Measurements from ENCODE around the gene SORCS1.

The SORCS1 gene

GRCh38 chr10:106955133-106955532 lies 209.4 kb downstream of the SORCS1 start:
- no peak for TF ChIP-seq TAF1 (IDR thresholded peaks at IDR 0.05; ENCODE audit: low read depth)
- TF ChIP-seq, protein P1, sequence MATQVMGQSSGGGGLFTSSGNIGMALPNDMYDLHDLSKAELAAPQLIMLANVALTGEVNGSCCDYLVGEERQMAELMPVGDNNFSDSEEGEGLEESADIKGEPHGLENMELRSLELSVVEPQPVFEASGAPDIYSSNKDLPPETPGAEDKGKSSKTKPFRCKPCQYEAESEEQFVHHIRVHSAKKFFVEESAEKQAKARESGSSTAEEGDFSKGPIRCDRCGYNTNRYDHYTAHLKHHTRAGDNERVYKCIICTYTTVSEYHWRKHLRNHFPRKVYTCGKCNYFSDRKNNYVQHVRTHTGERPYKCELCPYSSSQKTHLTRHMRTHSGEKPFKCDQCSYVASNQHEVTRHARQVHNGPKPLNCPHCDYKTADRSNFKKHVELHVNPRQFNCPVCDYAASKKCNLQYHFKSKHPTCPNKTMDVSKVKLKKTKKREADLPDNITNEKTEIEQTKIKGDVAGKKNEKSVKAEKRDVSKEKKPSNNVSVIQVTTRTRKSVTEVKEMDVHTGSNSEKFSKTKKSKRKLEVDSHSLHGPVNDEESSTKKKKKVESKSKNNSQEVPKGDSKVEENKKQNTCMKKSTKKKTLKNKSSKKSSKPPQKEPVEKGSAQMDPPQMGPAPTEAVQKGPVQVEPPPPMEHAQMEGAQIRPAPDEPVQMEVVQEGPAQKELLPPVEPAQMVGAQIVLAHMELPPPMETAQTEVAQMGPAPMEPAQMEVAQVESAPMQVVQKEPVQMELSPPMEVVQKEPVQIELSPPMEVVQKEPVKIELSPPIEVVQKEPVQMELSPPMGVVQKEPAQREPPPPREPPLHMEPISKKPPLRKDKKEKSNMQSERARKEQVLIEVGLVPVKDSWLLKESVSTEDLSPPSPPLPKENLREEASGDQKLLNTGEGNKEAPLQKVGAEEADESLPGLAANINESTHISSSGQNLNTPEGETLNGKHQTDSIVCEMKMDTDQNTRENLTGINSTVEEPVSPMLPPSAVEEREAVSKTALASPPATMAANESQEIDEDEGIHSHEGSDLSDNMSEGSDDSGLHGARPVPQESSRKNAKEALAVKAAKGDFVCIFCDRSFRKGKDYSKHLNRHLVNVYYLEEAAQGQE (IDR thresholded peaks at IDR 0.05; ENCODE audit: low read depth) = no peak
- no peak for TF ChIP-seq EGR1 (IDR thresholded peaks at IDR 0.05)
- no peak for TF ChIP-seq ZBTB7A (IDR thresholded peaks at IDR 0.05; ENCODE audit: low read depth)
- no peak for TF ChIP-seq CEBPB (IDR thresholded peaks at IDR 0.05)
- no peak for TF ChIP-seq EP300 (IDR thresholded peaks at IDR 0.05; ENCODE audit: borderline replicate concordance)

- no peak for TF ChIP-seq RAD21 (IDR thresholded peaks at IDR 0.05; ENCODE audit: low read depth)
- no peak for TF ChIP-seq CREB1 (IDR thresholded peaks at IDR 0.05; ENCODE audit: low read depth)
- no peak for TF ChIP-seq MAX (IDR thresholded peaks at IDR 0.05)
- no peak for TF ChIP-seq YY1 (IDR thresholded peaks at IDR 0.05; ENCODE audit: low read depth)
- no peak for TF ChIP-seq NFIC (IDR thresholded peaks at IDR 0.05)
Measured at GRCh38 chr10:106952033-106952432, 212.5 kb downstream of the SORCS1 start.

DNA sequence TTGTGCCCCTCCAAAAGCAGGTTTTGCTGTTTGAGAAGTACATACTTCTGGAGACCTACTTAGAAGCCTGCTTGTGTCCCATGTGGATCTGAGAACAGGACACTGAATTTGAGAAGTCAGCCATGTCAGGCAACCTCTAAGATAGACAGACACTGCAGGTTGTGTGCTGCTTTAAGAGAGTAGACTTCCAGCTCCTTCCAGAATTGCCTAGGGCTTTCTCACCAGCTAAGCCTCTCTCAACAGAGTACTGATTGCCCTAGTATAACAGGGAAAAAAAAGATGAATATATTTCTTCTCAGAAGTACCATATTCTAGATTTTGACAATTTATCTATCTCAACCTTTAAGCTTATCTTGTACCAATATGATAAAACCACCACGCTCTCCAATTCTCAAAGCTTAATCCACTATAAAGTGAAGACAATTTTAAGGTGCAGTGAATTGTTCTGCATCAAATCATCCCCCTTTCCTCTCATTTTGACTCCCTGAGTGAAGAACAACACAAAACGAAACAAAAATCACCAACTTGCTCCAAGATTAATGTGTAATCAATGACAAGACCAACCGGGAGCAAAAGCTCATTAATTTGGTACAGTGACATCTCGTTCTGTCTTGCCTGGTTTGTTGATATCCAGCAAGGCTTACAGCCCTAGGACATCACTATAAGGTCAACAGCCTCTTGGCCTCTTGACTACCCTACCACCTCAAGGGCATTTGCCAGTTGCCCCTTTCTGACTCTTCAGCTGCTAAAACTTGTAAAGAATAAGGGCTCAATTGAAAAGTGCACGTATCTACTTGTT lies 214.6 kb downstream of the SORCS1 start:
- TF ChIP-seq, protein P1 (IDR thresholded peaks at IDR 0.05; ENCODE audit: low read depth) = no peak
- TF ChIP-seq YY1 (IDR thresholded peaks at IDR 0.05; ENCODE audit: low read depth) = no peak
- TF ChIP-seq MAX (IDR thresholded peaks at IDR 0.05) = no peak
- no peak for TF ChIP-seq EP300 (IDR thresholded peaks at IDR 0.05; ENCODE audit: borderline replicate concordance)
- no peak for TF ChIP-seq CREB1 (IDR thresholded peaks at IDR 0.05; ENCODE audit: low read depth)
- no peak for TF ChIP-seq NFIC (IDR thresholded peaks at IDR 0.05)
- no peak for TF ChIP-seq TEAD4 (IDR thresholded peaks at IDR 0.05)
- no peak for TF ChIP-seq CEBPB (IDR thresholded peaks at IDR 0.05)

- TF ChIP-seq FOXM1 (IDR thresholded peaks at IDR 0.05; ENCODE audit: borderline replicate concordance, low read depth) (no peak), USF1 (IDR thresholded peaks at IDR 0.05) (no peak), CEBPB (IDR thresholded peaks at IDR 0.05) (no peak), EGR1 (IDR thresholded peaks at IDR 0.05) (no peak), TEAD4 (IDR thresholded peaks at IDR 0.05) (no peak), MAX (IDR thresholded peaks at IDR 0.05) (no peak), EP300 (IDR thresholded peaks at IDR 0.05; ENCODE audit: borderline replicate concordance) (no peak), ZBTB7A (IDR thresholded peaks at IDR 0.05; ENCODE audit: low read depth) (no peak), RAD21 (IDR thresholded peaks at IDR 0.05; ENCODE audit: low read depth) (no peak), TAF1 (IDR thresholded peaks at IDR 0.05; ENCODE audit: low read depth) (no peak), NFIC (IDR thresholded peaks at IDR 0.05) (no peak), YY1 (IDR thresholded peaks at IDR 0.05; ENCODE audit: low read depth) (no peak), TCF12 (IDR thresholded peaks at IDR 0.05; ENCODE audit: low read depth) (no peak), CREB1 (IDR thresholded peaks at IDR 0.05; ENCODE audit: low read depth) (no peak)
- TF ChIP-seq, protein P1 (IDR thresholded peaks at IDR 0.05; ENCODE audit: low read depth) = no peak
Measured at GRCh38 chr10:106947643-106948042, 216.9 kb downstream of the SORCS1 start.

Measured in Ishikawa (cell line).